AG10803 (cell line): Measurements from ENCODE around the gene CEACAM8.
"Not testable (repeated sequence)": the region's sequence is repeated elsewhere in the genome, so short reads cannot be mapped to it uniquely, and the experiment has no call there.

ENCODE experiments used
- DNase-seq: peaks from one replicate; pipeline ENCODE4 v3.0.0; 2010; ENCODE audit warnings: low read depth
- H3K4me3 ChIP-seq: 2 replicates; pipeline ENCODE4 v1.5.1; 2011; ENCODE audit warnings: mild to moderate bottlenecking, low read length, control low read depth
- CTCF ChIP-seq: conservative IDR thresholded peaks from 2 replicates; pipeline ENCODE4 v1.5.1; 2011; ENCODE audit warnings: mild to moderate bottlenecking, low read length, control low read depth, inconsistent platforms

CEACAM8 gene

GRCh38 chr19:42626181-42626580 lies 31.5 kb upstream of the CEACAM8 start:
- H3K4me3 ChIP-seq = no peak overlapping the region
- no peak for TF ChIP-seq CTCF
- no peak for DNase-seq

GRCh38 chr19:42619271-42619670 lies 24.5 kb upstream of the CEACAM8 start:
- DNase-seq = no peak

GRCh38 chr19:42613666-42614065 lies 18.9 kb upstream of the CEACAM8 start:
- TF ChIP-seq CTCF = no peak
- DNase-seq = no peak
- H3K4me3 ChIP-seq = no peak overlapping the region

More at GRCh38 chr19:42619271-42619670, 24.5 kb upstream of the CEACAM8 start:
- no peak for TF ChIP-seq CTCF
- no peak overlapping the region for H3K4me3 ChIP-seq

- not testable (repeated sequence) for DNase-seq, H3K4me3 ChIP-seq
These were observed 15.7 kb upstream of the CEACAM8 start for GRCh38 chr19:42610401-42610915.

- TF ChIP-seq CTCF = peak; percentile 59
- peak; percentile 7 for DNase-seq
- no peak overlapping the region for H3K4me3 ChIP-seq
These were observed 12.1 kb upstream of the CEACAM8 start for GRCh38 chr19:42606660-42607351.

- peak; percentile 17 for DNase-seq
- no peak overlapping the region for H3K4me3 ChIP-seq
- TF ChIP-seq CTCF = no peak
These were observed 7.2 kb upstream of the CEACAM8 start for GRCh38 chr19:42601811-42602443.

GRCh38 chr19:42596391-42597072 lies 1.8 kb upstream of the CEACAM8 start:
- H3K4me3 ChIP-seq = no peak overlapping the region
- DNase-seq = no peak
- peak; percentile 87 for TF ChIP-seq CTCF
